Fibroblast of skin of back (primary cell): ENCODE data around the gene FEV.
A peak's percentile ranks its signal among the peaks of the same experiment; 100 is the strongest.

Experiments used
- DNase-seq: peaks from one replicate; pipeline ENCODE4 v3.0.0-alpha.2; 2013

Gene FEV

GRCh38 chr2:219017201-219017931, 32.4 kb upstream of the FEV start:
- DNase-seq = no peak

GRCh38 chr2:219016721-219017120, 31.7 kb upstream of the FEV start:
- DNase-seq = no peak

GRCh38 chr2:219010873-219011272, 25.9 kb upstream of the FEV start:
- DNase-seq = no peak

GRCh38 chr2:219010162-219010756, 25.3 kb upstream of the FEV start:
- no peak for DNase-seq

GRCh38 chr2:219009294-219009693, 24.3 kb upstream of the FEV start:
- no peak for DNase-seq

- no peak for DNase-seq
Observed at GRCh38 chr2:219003979-219004378, 19.0 kb upstream of the FEV start.

GRCh38 chr2:219003267-219003634, 18.3 kb upstream of the FEV start:
- no peak for DNase-seq

GRCh38 chr2:219002395-219003266, 17.6 kb upstream of the FEV start:
- DNase-seq = peak; percentile 17

- no peak for DNase-seq
Observed at GRCh38 chr2:219001577-219002394, 16.8 kb upstream of the FEV start.

GRCh38 chr2:219001100-219001576, 16.2 kb upstream of the FEV start:
- DNase-seq = no peak

GRCh38 chr2:219000569-219000960, 15.6 kb upstream of the FEV start:
- no peak for DNase-seq

- no peak for DNase-seq
Observed at GRCh38 chr2:218999881-219000568, 15.0 kb upstream of the FEV start.

- no peak for DNase-seq
Observed at GRCh38 chr2:218999021-218999880, 14.3 kb upstream of the FEV start.

GRCh38 chr2:218998414-218999002, 13.5 kb upstream of the FEV start:
- DNase-seq = no peak

GRCh38 chr2:218997731-218998130, 12.7 kb upstream of the FEV start:
- DNase-seq = no peak

- DNase-seq = no peak
Observed at GRCh38 chr2:218996937-218997336, 12.0 kb upstream of the FEV start.

- DNase-seq = peak; percentile 72
Observed at GRCh38 chr2:218995972-218996711, 11.2 kb upstream of the FEV start.

- DNase-seq = no peak
Observed at GRCh38 chr2:218995561-218995960, 10.6 kb upstream of the FEV start.
